GM19239 (cell line): ENCODE results near the gene ABRACL.
A peak's percentile ranks its signal among the peaks of the same experiment; 100 is the strongest.
"Not testable (repeated sequence)": the region's sequence is repeated elsewhere in the genome, so short reads cannot be mapped to it uniquely, and the experiment has no call there.

ENCODE experiments used
- DNase-seq: peaks from one replicate; pipeline ENCODE4 v3.0.0; 2011; ENCODE audit warnings: low spot score; ENCODE audit not compliant: insufficient read length
- FAIRE-seq: peaks from 2 replicates; lab custom pipeline; 2011; peaks lifted over from hg19 to GRCh38; lab: Jason Lieb, UNC

ABRACL gene, protein sequence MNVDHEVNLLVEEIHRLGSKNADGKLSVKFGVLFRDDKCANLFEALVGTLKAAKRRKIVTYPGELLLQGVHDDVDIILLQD

DNA sequence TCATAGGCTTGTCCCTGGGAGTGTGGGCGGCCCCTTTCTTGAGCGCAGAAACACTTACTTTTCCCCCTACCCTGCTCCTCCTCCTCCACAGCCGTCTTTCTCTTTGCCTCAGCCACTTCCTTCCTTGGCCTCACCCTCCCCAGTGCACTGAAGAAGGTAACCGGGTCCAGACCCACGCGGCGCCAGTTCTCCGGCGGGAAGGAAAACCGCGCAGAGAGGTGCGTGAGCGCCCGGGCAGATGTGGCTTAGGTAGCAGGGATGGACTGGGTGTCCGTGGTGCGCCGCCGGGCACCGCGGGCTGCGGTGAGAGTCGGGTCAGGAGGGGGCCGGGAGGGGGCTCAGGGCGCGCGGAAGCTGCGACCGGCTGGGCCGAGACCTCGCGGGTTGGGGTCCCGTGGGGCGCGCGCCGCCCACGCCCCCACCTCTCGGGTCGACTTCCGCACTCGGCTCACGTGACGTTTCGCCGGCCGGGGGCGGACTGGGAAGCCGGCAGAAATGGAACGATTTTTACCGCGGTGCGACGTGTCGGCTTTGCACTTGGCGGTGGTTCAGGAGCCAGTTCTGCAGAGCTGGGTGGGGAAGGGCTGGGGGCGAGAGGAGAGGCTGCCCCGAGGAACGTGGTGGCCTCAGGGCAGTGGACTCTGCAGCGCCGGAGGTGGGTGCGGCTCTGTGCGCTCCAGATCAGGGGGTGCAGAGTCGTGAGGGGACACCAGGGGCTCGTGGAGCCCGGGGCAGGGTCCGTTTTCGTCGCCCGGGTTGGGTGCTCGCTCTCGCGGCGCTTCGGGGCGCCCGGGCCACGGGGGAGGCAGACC, at the start of gene ABRACL:
TSS of gene ABRACL (plus strand) at position 88 of the 812 bp plus-strand sequence. CDS start 5,416 bp downstream, outside the sequence.
- DNase-seq = peak; percentile 67
- FAIRE-seq = no peak

DNA sequence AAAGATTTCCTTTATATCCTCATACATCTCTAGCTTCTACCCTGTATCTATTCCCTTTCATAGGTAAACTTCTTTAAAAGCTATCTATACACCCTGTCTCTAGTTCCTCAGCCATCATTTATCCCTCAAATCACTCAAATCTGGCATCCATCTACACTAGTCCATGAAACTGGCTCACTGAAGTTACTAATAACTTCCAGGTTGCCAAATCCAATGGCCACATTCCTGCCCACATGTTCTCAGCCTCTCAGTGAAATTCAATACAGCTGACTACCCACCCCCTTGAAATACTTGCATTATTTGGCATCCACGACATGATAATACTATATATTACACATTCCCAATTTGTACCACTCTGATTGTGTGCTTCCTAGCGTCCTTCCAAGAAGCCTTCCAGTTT, 49.2 kb upstream of the ABRACL start:
- no peak for FAIRE-seq
- DNase-seq = no peak

- FAIRE-seq (no peak), DNase-seq (no peak)
Observed at GRCh38 chr6:138979813-138980668, 48.5 kb upstream of the ABRACL start.

GRCh38 chr6:138981416-138981815, 47.1 kb upstream of the ABRACL start:
- FAIRE-seq (no peak), DNase-seq (no peak)

DNA sequence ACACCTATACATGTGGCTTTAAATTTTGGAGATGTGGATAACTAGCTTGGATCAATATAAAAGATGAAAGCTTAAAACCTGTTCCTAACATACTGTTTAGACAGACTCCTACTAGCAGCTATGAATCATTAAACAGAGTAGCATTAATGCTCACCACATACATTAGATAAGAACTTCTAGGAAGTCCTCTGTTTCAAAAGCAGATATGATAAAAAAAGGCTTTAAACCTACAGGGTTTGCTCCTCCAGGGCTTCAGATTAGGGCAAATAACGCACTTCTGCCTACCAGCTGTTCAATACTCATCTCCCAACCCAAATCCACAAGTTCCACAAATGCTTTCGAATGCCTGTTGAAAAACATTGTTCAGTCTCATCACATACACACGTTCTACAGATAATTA, 42.0 kb upstream of the ABRACL start:
- FAIRE-seq (no peak), DNase-seq (no peak)

- no peak for DNase-seq
- FAIRE-seq = peak; percentile 68
Observed at GRCh38 chr6:138987080-138987642, 41.4 kb upstream of the ABRACL start.

GRCh38 chr6:138987643-138988468, 40.7 kb upstream of the ABRACL start, which contains the start of gene REPS1:
TSS of gene REPS1 (minus strand) at chr6:138988253. CDS start at chr6:138987682, 571 bp downstream.
- FAIRE-seq (peak; percentile 45), DNase-seq (peak; percentile 95)

DNA sequence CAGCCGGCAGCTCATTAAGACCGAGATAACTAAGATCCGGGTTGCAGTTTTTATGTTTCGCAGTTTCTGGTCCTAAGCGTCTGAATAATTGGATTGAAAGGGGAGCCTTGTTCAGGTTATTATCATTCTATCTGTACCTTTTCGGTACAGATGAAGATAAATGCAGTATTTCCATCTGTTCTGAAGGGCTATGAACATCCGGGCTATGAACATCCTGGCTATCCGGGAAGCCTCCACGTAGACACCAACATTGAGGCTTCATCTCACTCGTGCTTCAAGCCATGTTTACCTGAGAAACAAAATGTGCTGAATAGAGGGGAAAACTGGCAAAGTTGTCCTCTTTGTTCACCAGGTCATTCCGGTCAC, 40.1 kb upstream of the ABRACL start:
- no peak for DNase-seq
- FAIRE-seq = peak; percentile 66

DNA sequence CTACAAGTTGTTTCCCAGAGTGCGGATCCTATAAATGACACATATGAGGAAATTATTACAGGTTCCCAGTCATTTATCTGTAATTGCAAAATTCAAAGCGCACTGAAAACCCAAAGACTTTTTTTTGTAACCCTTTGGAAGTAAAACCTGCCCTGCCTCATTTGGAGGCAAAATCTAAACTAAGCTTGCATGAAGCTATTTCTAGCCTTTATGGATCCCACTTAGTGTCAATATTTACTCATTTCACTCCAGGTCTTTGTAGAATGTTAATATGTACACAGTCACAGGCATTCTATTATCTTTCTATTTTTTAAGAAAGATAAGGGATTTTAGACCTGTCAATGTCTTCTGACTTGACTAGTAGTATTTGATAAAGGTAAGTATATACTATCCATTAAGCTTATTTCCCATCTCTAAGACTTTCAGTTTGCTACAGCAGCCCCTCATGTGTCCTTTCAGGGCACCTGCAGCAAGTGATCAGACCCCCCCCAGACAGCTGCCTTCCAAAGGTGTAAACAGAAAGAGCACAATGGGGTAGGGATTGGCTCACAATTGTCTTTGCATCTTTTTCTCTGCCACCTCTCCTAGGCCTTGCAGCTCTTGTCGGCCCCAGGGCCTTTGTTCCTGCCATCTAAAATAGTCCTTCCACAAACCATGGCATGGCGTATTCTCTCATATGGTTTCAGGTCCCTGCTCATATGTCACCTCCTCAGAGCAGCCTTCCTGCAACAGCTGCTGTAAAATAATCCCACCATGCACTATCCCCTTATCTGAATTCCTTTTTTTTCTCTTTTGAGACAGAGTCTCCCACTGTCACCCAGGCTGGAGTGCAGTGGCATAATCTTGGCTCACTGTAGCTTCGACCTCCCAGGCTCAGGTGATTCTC, 39.2 kb upstream of the ABRACL start:
- no peak for FAIRE-seq
- no peak for DNase-seq

DNA sequence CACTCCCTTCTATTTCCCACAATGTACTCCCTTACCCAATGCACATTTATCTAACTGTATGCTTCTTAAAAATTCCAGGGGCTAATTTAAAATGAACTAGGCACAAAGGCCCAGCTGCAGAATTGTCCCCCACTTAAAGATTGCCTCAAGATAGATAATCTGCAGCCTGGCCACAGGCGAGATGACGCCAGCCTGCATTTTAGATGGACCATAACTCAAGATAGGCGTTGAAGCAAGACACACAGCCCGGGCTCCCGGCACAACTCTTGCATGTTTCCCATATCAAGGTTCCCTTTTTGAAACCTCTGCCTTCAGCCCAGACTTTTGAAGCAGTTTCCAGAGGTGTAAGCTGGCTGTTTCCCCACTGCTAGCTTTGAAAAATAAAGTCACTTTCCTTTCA, 37.3 kb upstream of the ABRACL start:
- DNase-seq = no peak
- FAIRE-seq = no peak

GRCh38 chr6:138992965-138993364, 35.6 kb upstream of the ABRACL start:
- not testable (repeated sequence) for FAIRE-seq, DNase-seq

DNA sequence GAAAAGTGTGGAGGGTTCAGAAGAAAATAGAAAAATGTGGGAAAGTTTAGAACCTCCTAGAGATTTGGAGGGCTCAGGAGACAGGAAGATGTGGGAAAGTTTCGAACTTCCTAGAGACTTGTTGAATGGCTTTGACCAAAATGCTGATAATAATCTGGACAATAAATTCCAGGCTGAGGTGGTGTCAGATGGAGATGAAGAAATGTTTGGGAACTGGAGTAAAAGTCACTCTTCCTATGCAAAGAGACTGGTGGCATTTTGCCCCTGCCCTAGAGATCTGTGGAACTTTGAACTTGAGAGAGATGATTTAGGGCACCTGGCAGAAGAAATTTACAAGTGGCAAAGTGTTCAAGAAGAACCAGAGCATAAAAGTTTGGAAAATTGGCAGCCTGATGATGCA, 35.1 kb upstream of the ABRACL start:
- not testable (repeated sequence) for DNase-seq, FAIRE-seq

GRCh38 chr6:138996524-138996923, 32.0 kb upstream of the ABRACL start:
- DNase-seq = no peak
- no peak for FAIRE-seq

GRCh38 chr6:138997136-138997535, 31.4 kb upstream of the ABRACL start:
- DNase-seq = no peak
- no peak for FAIRE-seq

GRCh38 chr6:138999949-139000725, 28.4 kb upstream of the ABRACL start:
- no peak for FAIRE-seq
- no peak for DNase-seq

- DNase-seq = no peak
- FAIRE-seq = no peak
Observed at GRCh38 chr6:139003751-139004150, 24.8 kb upstream of the ABRACL start.

- DNase-seq (no peak), FAIRE-seq (no peak)
Observed at GRCh38 chr6:139006477-139006876, 22.1 kb upstream of the ABRACL start.

GRCh38 chr6:139007428-139007827, 21.1 kb upstream of the ABRACL start:
- FAIRE-seq (no peak), DNase-seq (no peak)
